OCI-M1 (cell line): ENCODE results near the gene COG6.

ENCODE experiments used
- DNase-seq: peaks from one replicate; lab custom pipeline; 2025; lab: John Stamatoyannopoulos, UW

The COG6 gene

DNA sequence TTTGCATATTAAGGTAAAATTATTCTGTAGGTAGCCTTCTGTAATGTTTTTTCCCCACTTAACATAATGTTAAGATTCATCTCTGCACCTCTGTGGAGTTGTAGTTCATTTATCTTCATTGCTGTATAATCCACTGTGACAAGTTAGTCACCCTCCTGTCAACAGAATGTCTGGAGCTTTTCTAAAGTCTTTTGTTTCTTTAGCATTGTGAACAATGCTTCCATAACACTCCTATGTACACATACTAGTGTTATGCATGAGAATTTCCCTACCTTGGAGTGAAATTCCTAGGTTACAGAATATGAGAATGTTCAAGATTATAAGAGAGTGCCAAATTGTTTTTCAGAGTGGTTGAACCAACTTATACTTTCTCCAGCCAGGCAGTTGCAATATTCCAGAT is 113.5 kb downstream of the COG6 start:
- DNase-seq: no peak

GRCh38 chr13:39770221-39771090 is 115.0 kb downstream of the COG6 start:
- DNase-seq: no peak

- DNase-seq: no peak
Measured at GRCh38 chr13:39773833-39774232, 118.4 kb downstream of the COG6 start.

GRCh38 chr13:39776439-39776838 is 121.0 kb downstream of the COG6 start:
- no peak for DNase-seq

DNA sequence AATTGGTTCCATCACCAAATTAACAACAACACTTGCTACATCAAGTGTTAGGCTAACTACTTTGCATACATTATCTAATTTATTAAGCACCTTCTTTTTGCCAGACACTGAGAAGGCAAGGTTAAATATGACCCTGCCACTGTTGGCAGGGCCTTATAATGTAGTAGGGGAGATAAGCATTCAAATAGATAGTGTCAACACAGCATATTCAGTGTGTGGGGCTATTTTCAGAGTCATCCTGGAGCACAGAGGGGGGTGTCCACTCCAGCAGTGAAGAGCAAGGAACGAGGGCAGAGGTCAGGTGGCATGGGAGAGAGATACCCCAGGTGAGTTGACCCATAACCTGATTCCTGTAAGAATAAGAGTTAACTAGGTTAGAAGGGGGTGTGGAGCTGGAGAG is 121.6 kb downstream of the COG6 start:
- no peak for DNase-seq

GRCh38 chr13:39777527-39778061 is 122.1 kb downstream of the COG6 start:
- DNase-seq: peak; percentile 56

- DNase-seq: no peak
Measured at GRCh38 chr13:39779337-39780265, 124.1 kb downstream of the COG6 start.

DNA sequence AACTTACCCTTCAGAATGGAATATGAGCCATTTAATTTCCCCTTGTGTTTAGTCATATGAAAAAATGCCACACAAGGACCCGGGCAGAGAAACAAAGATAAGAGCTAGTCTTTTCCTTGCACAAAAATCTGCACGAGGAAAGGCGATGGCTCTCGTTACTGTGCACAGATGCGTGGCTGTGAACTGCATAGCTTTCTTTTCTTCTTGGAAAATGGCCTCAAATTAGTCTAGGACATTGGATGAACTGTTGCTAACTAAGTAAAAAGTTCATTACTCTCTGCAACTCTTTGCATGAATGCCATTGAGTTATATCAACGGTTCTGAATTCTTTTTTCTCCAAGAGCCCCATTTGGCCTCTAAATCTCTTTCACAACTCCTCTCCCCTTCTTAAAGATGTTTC is 125.2 kb downstream of the COG6 start:
- no peak for DNase-seq

DNA sequence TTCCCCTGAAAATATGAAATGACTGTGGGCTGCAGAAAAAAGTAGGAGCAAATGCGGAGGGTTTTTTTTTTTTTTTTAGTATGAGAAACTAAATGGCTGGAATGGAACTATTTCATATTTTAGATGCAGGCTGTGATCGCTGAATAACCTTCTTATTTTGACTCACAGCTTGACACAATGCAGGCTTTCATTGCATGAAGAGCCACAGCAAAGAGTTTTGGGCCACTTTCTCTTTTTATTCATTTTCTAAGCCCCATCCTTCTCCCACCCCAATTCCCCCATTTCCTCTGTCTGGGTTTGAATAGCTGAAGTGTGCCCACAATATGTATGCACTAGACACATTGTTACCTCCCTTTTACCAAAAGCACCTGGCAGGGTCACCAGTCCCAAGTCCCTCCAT is 125.9 kb downstream of the COG6 start:
- no peak for DNase-seq

DNA sequence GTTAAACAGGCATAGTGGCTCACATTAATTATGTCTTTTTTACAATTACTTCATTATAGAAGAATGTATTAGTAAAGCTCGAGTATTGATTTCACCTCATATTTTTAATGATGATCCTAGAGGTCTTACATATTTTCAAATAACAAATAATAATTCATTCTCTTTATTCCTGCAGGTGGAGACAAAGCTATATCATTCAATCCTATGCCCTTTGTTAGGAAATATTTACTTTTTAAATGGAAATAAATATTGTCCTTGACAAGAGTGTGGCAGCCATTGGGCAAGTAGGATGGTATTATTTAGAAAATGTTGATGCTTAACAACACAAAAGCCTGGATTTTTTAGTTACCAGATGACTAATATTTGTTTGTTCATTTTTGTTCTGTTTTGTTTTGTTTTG is 127.6 kb downstream of the COG6 start:
- DNase-seq: peak; percentile 19

GRCh38 chr13:39784347-39784746 is 128.9 kb downstream of the COG6 start:
- DNase-seq: no peak

GRCh38 chr13:39786091-39786490 is 130.6 kb downstream of the COG6 start:
- no peak for DNase-seq

DNA sequence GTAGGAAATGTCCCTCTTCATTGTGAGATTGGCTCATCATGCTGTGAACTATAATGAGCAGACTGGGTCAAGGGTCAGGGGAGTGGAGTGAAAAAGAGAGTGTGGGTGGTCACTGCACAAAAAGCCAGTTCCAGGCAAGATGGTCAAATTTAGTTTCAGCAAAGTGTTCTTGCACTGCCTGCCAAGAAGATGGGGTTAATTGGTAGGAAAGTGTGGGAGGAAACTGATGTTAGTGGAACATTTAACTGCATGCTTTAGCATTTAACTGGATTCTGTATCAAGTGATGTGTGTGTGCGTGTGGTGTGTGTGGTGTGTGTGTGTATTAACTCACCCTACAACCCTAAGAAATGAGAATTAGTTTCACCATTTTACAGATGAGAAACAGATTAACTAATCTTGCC is 131.6 kb downstream of the COG6 start:
- DNase-seq: no peak

- DNase-seq: no peak
Measured at GRCh38 chr13:39788102-39788501, 132.6 kb downstream of the COG6 start.

GRCh38 chr13:39789451-39789850 is 134.0 kb downstream of the COG6 start:
- DNase-seq: no peak
